Kidney (tissue), 14 donors: ENCODE results near the gene MEGF11. TPM values are rescaled to one million over a fixed set of nuclear protein-coding genes. Genes with fewer than 3 reads are reported as not detected.

ENCODE experiments used
- DNase-seq, 5 donors: peaks; one replicate each; pipeline ENCODE4 v3.0.0-alpha.2; 2013 to 2020
- FAIRE-seq: peaks from 2 replicates; lab custom pipeline; 2012; peaks lifted over from hg19 to GRCh38; lab: Jason Lieb, UNC
- H3K27ac ChIP-seq, 2 donors: one replicate each; pipeline ENCODE4 v1.7.0; 2013; ENCODE audit warnings: low read depth in 2 of 2, low read length in 2 of 2, inconsistent platforms in 1 of 2
- H3K27me3 ChIP-seq: one replicate; pipeline ENCODE4 v1.7.1; 2013; ENCODE audit warnings: low read length, inconsistent platforms; ENCODE audit not compliant: control insufficient read depth, insufficient read depth
- H3K36me3 ChIP-seq, 3 donors: one replicate each; pipeline versions ENCODE4 v1.7.0 to v1.7.1; 2013; ENCODE audit warnings: low read length in 3 of 3, control low read depth in 1 of 3, inconsistent platforms in 1 of 3; ENCODE audit not compliant: insufficient read depth in 3 of 3, control insufficient read depth in 2 of 3
- H3K4me1 ChIP-seq, 3 donors: one replicate each; pipeline versions ENCODE4 v1.7.0 to v1.7.1; 2013; ENCODE audit warnings: low read length in 3 of 3, inconsistent platforms in 1 of 3, low read depth in 1 of 3; ENCODE audit not compliant: control insufficient read depth in 2 of 3, insufficient read depth in 2 of 3
- H3K4me3 ChIP-seq, 3 donors: one replicate each; pipeline versions ENCODE4 v1.7.0 to v1.8.1; 2013; ENCODE audit warnings: low read length in 3 of 3, control low read depth in 1 of 3, inconsistent platforms in 1 of 3
- H3K9ac ChIP-seq, 3 donors: one replicate each; pipeline versions ENCODE4 v1.7.0 to v1.7.1; 2013; ENCODE audit warnings: low read length in 3 of 3, control low read depth in 1 of 3, inconsistent platforms in 1 of 3
- H3K9me3 ChIP-seq, 3 donors: one replicate each; pipeline versions ENCODE4 v1.7.0 to v1.7.1; 2013; ENCODE audit warnings: low read length in 3 of 3, control low read depth in 1 of 3, inconsistent platforms in 1 of 3; ENCODE audit not compliant: control insufficient read depth in 2 of 3, insufficient read depth in 1 of 3
- CTCF ChIP-seq: IDR thresholded peaks from 3 replicates; pipeline ENCODE4 v1.5.1; 2012; ENCODE audit warnings: mild to moderate bottlenecking, moderate library complexity, borderline replicate concordance; ENCODE audit not compliant: insufficient read depth; ENCODE audit errors: extremely low read depth
- intact Hi-C: fragments of 100-400 bp; cut with DNase I; formaldehyde crosslinking; loops from one replicate; pipeline ENCODE4 v1.11.1; 2022
- polyA plus RNA-seq: library from polyadenylated mRNA; stranded (reverse); fragments of 350-450 nt; fragmentation: Illumina TruSeq; extraction: RNeasy Lipid Tissue Mini Kit (QIAGEN cat#74804); gene quantifications from one replicate; pipeline ENCODE4 v1.2.3, GENCODE V29; 2014; ENCODE audit warnings: low read depth, low replicate concordance; ENCODE audit not compliant: insufficient read depth
- total RNA-seq: library from RNA; stranded (reverse); fragmentation: NEBNext Ultra II Directional; extraction: Animal tissue kit (Norgen Biotek cat#: 25700); gene quantifications from one replicate; pipeline ENCODE4 v1.2.1, GENCODE V29; 2021
- donor health status: control.
- donor health status: control.
- donor health status: control.
- donor health status: control.
- donor health status: control.
- donor health status: DM: yes; HTN: yes; CAD: no.
- donor health status: Normal renal cell carcinoma (clear cell type).

MEGF11 gene
- total and polyA plus RNA-seq, 2 donors from 2014 or later = 10.4 to 41.8 TPM

GRCh38 chr15:66239514-66239913 lies 14.0 kb downstream of the MEGF11 start:
- DNase-seq (no peak), FAIRE-seq (no peak)
- Histone ChIP-seq H3K36me3 (no peaks in the 10 kb centered on the region), H3K4me3 (no peak overlapping the region), H3K9me3 (no peaks in the 10 kb centered on the region), H3K27ac (no peak overlapping the region), H3K27me3 (no peaks in the 10 kb centered on the region), H3K9ac (no peak overlapping the region), H3K4me1 (no peaks in the 10 kb centered on the region)
- intact Hi-C loops = no loop called here
- no peak for TF ChIP-seq CTCF

GRCh38 chr15:66238318-66238717 lies 15.2 kb downstream of the MEGF11 start:
- H3K9me3 ChIP-seq = no peaks in the 10 kb centered on the region
- no peaks in the 10 kb centered on the region for H3K4me1 ChIP-seq
- intact Hi-C loops = no loop called here
- no peak overlapping the region for H3K27ac ChIP-seq
- TF ChIP-seq CTCF = no peak
- no peaks in the 10 kb centered on the region for H3K27me3 ChIP-seq
- FAIRE-seq (no peak), DNase-seq (no peak)
- H3K36me3 ChIP-seq = no peaks in the 10 kb centered on the region
- no peak overlapping the region for H3K9ac ChIP-seq
- H3K4me3 ChIP-seq = no peak overlapping the region

GRCh38 chr15:66237513-66238235 lies 15.9 kb downstream of the MEGF11 start:
- FAIRE-seq (no peak), DNase-seq (no peak)
- no peaks in the 10 kb centered on the region for H3K36me3 ChIP-seq
- intact Hi-C loops = no loop called here
- H3K4me1 ChIP-seq = no peaks in the 10 kb centered on the region
- no peak for TF ChIP-seq CTCF
- H3K9me3 ChIP-seq = no peaks in the 10 kb centered on the region
- no peak overlapping the region for H3K4me3 ChIP-seq
- H3K27me3 ChIP-seq = no peaks in the 10 kb centered on the region
- H3K9ac ChIP-seq = no peak overlapping the region
- H3K27ac ChIP-seq = no peak overlapping the region
